HepG2 (cell line): Measurements from ENCODE around the gene PCSK6. TPM values are rescaled to one million over a fixed set of nuclear protein-coding genes. Genes with fewer than 3 reads are reported as not detected.

ENCODE experiments used
- CREB1 ChIP-seq, 2 experiments: fragments of 450-650 bp in 1 of 2; IDR thresholded peaks; 2 replicates each; pipeline ENCODE4 v1.6.1; 2016 to 2017; ENCODE audit warnings: control low read depth in 1 of 2, mild to moderate bottlenecking in 1 of 2, missing compliant biosample characterization in 1 of 2, missing genetic modification characterization in 1 of 2
- HNF4A ChIP-seq: sonication (generic); formaldehyde crosslinking; IDR thresholded peaks from 2 replicates; pipeline ENCODE4 v1.4.0; 2020; ENCODE audit warnings: missing genetic modification reagents
- HOXA9 ChIP-seq: sonication (generic); formaldehyde crosslinking; IDR thresholded peaks from 2 replicates; pipeline ENCODE4 v1.8.1; 2022; ENCODE audit warnings: missing genetic modification reagents, mild to moderate bottlenecking, moderate library complexity, borderline replicate concordance
- JDP2 ChIP-seq: sonication (generic); formaldehyde crosslinking; IDR thresholded peaks from 2 replicates; pipeline ENCODE4 v1.8.1; 2022; ENCODE audit warnings: missing genetic modification reagents, borderline replicate concordance
- MTF1 ChIP-seq: sonication (generic); formaldehyde crosslinking; IDR thresholded peaks from 2 replicates; pipeline ENCODE4 v1.5.0; 2020; ENCODE audit warnings: missing genetic modification reagents
- TCF7L2 ChIP-seq: IDR thresholded peaks from 2 replicates; pipeline ENCODE4 v1.6.1; 2011; ENCODE audit warnings: mild to moderate bottlenecking, low read depth, low read length, moderate library complexity
- ZBTB3 ChIP-seq: sonication (generic); formaldehyde crosslinking; IDR thresholded peaks from 2 replicates; pipeline ENCODE4 v1.4.0; 2020; ENCODE audit warnings: low read depth, mild to moderate bottlenecking, moderate library complexity, missing genetic modification reagents, borderline replicate concordance
- ZNF136 ChIP-seq: sonication (generic); formaldehyde crosslinking; IDR thresholded peaks from 2 replicates; pipeline ENCODE4 v1.8.1; 2022; ENCODE audit warnings: low read depth, mild to moderate bottlenecking, moderate library complexity, missing genetic modification reagents
- ZNF598 ChIP-seq: sonication (generic); formaldehyde crosslinking; IDR thresholded peaks from 2 replicates; pipeline ENCODE4 v1.5.1; 2020; ENCODE audit warnings: mild to moderate bottlenecking, missing genetic modification reagents, borderline replicate concordance
- ZSCAN20 ChIP-seq: sonication (generic); formaldehyde crosslinking; IDR thresholded peaks from 2 replicates; pipeline ENCODE4 v1.4.0; 2020; ENCODE audit warnings: missing genetic modification reagents, mild to moderate bottlenecking, borderline replicate concordance
- polyA plus RNA-seq, 8 experiments: library from polyadenylated mRNA; depleted of rRNA in 3 of 8; stranded (reverse) in 7 of 8; unstranded in 1 of 8; fragments of >200 nt; fragmentation: Illumina TruSeq in 4 of 8; extraction: Trizol in 4 of 8; gene quantifications; 2 replicates each; pipeline versions ENCODE4 v1.2.1 to v1.2.3, GENCODE V29; 2011 to 2016; ENCODE audit warnings: low read depth in 4 of 8, missing spikeins in 1 of 8, mixed read lengths in 1 of 8; ENCODE audit not compliant: insufficient read depth in 1 of 8
- total RNA-seq, 5 experiments: library from RNA; depleted of rRNA; stranded (reverse); fragments of >200 nt; fragmentation: Illumina TruSeq; extraction: Trizol; gene quantifications; 2 replicates each; pipeline ENCODE4 v1.2.3, GENCODE V29; 2016; ENCODE audit warnings: low read depth in 1 of 5
- TF ChIP-seq, protein P1 (sequence below), 2 experiments: sonication (generic) in 1 of 2; formaldehyde crosslinking in 1 of 2; IDR thresholded peaks; 2 replicates each; pipeline versions ENCODE4 v1.4.0 to v1.6.1; 2016 to 2020; ENCODE audit warnings: borderline replicate concordance in 1 of 2, low read depth in 1 of 2, mild to moderate bottlenecking in 1 of 2, missing genetic modification reagents in 1 of 2
- TF ChIP-seq, protein P2 (sequence below): sonication (generic); formaldehyde crosslinking; IDR thresholded peaks from 2 replicates; pipeline ENCODE4 v1.5.1; 2020; ENCODE audit warnings: missing genetic modification reagents, mild to moderate bottlenecking, borderline replicate concordance
- TF ChIP-seq, protein P3 (sequence below): sonication (generic); formaldehyde crosslinking; IDR thresholded peaks from 2 replicates; pipeline ENCODE4 v1.4.0; 2020; ENCODE audit warnings: missing genetic modification reagents
- TF ChIP-seq, protein P4 (sequence below): sonication (generic); formaldehyde crosslinking; IDR thresholded peaks from 2 replicates; pipeline ENCODE4 v1.4.0; 2020; ENCODE audit warnings: missing genetic modification reagents

PCSK6 gene
- total and polyA plus RNA-seq, 2 of the 13 experiments (the other 11 are each of a cell fraction or from before 2014, with no cell fraction given) = 56.5 to 155 TPM

DNA sequence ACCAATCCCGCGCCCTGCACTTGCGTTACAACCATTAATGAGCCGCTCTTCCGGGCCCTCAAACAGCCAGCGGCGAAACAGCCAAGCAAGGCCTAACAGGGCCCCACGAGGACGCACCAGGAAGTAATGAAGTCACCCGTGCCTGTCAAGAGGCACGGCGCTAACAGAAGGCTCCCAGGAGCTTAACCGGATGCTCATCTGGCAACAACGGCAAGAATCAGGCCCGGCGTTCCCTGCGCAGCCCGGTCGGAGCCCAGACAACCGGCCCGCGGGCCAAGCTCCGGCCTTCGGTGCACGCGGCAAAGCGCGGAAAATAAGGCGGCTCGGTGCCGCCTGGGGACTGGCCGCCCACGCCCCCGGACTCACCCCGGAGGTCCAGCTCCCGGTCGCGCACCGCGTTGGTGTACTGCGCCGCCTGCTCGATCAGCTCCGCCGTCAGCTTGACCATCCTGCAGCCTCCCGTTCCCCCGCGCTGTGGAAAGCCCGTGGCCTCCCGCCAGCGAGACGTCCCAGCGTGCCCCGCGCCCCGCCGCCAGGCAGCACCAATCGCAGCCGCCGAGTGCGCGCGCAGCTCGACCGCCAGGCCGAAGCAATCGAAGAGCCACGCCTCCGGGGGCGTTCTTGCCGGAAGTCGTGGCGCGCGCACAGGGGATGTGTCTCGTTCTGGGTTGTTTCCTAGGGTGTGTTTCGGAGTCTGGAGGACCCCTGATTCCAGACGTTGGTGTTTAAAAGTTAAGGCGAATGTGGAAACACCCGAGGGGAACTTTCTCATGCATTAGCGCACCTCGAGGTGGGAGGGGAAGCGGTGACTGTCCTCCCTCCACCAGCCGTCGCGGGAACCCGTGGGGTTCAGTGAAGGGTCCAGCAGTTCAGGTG lies 194.5 kb downstream of the PCSK6 start, which contains the start of gene SNRPA1 (continued):
- TF ChIP-seq, protein P1, sequence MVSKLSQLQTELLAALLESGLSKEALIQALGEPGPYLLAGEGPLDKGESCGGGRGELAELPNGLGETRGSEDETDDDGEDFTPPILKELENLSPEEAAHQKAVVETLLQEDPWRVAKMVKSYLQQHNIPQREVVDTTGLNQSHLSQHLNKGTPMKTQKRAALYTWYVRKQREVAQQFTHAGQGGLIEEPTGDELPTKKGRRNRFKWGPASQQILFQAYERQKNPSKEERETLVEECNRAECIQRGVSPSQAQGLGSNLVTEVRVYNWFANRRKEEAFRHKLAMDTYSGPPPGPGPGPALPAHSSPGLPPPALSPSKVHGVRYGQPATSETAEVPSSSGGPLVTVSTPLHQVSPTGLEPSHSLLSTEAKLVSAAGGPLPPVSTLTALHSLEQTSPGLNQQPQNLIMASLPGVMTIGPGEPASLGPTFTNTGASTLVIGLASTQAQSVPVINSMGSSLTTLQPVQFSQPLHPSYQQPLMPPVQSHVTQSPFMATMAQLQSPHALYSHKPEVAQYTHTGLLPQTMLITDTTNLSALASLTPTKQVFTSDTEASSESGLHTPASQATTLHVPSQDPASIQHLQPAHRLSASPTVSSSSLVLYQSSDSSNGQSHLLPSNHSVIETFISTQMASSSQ (IDR thresholded peaks at IDR 0.05; ENCODE audit: low read depth) = no peak
- TF ChIP-seq, protein P1 (CRISPR knock-in tag; IDR thresholded peaks at IDR 0.05; ENCODE audit: borderline replicate concordance) = peak; percentile 83; the same call in 1 of the 2 replicates
- no peak for TF ChIP-seq TCF7L2
- TF ChIP-seq, protein P2, sequence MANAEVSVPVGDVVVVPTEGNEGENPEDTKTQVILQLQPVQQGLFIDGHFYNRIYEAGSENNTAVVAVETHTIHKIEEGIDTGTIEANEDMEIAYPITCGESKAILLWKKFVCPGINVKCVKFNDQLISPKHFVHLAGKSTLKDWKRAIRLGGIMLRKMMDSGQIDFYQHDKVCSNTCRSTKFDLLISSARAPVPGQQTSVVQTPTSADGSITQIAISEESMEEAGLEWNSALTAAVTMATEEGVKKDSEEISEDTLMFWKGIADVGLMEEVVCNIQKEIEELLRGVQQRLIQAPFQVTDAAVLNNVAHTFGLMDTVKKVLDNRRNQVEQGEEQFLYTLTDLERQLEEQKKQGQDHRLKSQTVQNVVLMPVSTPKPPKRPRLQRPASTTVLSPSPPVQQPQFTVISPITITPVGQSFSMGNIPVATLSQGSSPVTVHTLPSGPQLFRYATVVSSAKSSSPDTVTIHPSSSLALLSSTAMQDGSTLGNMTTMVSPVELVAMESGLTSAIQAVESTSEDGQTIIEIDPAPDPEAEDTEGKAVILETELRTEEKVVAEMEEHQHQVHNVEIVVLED = peak; percentile 96
- TF ChIP-seq JDP2 (CRISPR knock-in tag) = no peak
- 0 out of 2 replicates have a peak, but pooled peaks have one; percentile 81 for TF ChIP-seq HOXA9 (CRISPR knock-in tag)
- no peak for TF ChIP-seq ZNF598 (CRISPR knock-in tag)
- TF ChIP-seq, protein P3, sequence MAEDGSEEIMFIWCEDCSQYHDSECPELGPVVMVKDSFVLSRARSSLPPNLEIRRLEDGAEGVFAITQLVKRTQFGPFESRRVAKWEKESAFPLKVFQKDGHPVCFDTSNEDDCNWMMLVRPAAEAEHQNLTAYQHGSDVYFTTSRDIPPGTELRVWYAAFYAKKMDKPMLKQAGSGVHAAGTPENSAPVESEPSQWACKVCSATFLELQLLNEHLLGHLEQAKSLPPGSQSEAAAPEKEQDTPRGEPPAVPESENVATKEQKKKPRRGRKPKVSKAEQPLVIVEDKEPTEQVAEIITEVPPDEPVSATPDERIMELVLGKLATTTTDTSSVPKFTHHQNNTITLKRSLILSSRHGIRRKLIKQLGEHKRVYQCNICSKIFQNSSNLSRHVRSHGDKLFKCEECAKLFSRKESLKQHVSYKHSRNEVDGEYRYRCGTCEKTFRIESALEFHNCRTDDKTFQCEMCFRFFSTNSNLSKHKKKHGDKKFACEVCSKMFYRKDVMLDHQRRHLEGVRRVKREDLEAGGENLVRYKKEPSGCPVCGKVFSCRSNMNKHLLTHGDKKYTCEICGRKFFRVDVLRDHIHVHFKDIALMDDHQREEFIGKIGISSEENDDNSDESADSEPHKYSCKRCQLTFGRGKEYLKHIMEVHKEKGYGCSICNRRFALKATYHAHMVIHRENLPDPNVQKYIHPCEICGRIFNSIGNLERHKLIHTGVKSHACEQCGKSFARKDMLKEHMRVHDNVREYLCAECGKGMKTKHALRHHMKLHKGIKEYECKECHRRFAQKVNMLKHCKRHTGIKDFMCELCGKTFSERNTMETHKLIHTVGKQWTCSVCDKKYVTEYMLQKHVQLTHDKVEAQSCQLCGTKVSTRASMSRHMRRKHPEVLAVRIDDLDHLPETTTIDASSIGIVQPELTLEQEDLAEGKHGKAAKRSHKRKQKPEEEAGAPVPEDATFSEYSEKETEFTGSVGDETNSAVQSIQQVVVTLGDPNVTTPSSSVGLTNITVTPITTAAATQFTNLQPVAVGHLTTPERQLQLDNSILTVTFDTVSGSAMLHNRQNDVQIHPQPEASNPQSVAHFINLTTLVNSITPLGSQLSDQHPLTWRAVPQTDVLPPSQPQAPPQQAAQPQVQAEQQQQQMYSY (CRISPR knock-in tag) = peak; percentile 52; the same call in 1 of the 2 replicates
- TF ChIP-seq, protein P4, sequence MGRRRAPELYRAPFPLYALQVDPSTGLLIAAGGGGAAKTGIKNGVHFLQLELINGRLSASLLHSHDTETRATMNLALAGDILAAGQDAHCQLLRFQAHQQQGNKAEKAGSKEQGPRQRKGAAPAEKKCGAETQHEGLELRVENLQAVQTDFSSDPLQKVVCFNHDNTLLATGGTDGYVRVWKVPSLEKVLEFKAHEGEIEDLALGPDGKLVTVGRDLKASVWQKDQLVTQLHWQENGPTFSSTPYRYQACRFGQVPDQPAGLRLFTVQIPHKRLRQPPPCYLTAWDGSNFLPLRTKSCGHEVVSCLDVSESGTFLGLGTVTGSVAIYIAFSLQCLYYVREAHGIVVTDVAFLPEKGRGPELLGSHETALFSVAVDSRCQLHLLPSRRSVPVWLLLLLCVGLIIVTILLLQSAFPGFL (CRISPR knock-in tag) = no peak
- TF ChIP-seq MTF1 (CRISPR knock-in tag) = peak; percentile 59; the same call in 1 of the 2 replicates
- peak; percentile 44 for TF ChIP-seq CREB1 (IDR thresholded peaks at IDR 0.05)
- TF ChIP-seq CREB1 (CRISPR knock-in tag; IDR thresholded peaks at IDR 0.05) = no peak
- 0 out of 2 replicates have a peak, but pooled peaks have one; percentile 33 for TF ChIP-seq ZSCAN20 (CRISPR knock-in tag)
- TF ChIP-seq ZBTB3 = peak; percentile 85; the same call in 1 of the 2 replicates
- peak; percentile 28; the same call in 1 of the 2 replicates for TF ChIP-seq HNF4A
- 0 out of 2 replicates have a peak, but pooled peaks have one; percentile 32 for TF ChIP-seq ZNF136 (CRISPR knock-in tag)
